ENCODE measurements around the gene SEZ6. TPM values are rescaled to one million over a fixed set of nuclear protein-coding genes. Genes with fewer than 3 reads are reported as not detected.

The SEZ6 gene
- total and polyA plus RNA-seq, 4 experiments from 2014 or later: 0.41 to 0.81 TPM; not detected in 2

GRCh38 chr17:29002811-29003210 lies 3.0 kb downstream of the SEZ6 start:
- Histone ChIP-seq H3K27me3 (ENCODE audit: insufficient read depth, low read length) (peaks cover 31% of the 10 kb centered on the region), H3K4me1 (ENCODE audit: insufficient read depth, low read length) (peaks cover 4% of the 10 kb centered on the region), H3K36me3 (ENCODE audit: insufficient read depth, low read length) (no peaks in the 10 kb centered on the region), H3K4me3 (ENCODE audit: low read length in 2 of 2) (no peak overlapping the region), H3K9me3 (ENCODE audit: control insufficient read depth in 1 of 2, low read length in 2 of 2) (no peaks in the 10 kb centered on the region), H3K27ac (ENCODE audit: low read depth, low read length) (no peak overlapping the region)
- ChIA-PET CTCF (ENCODE audit: partially characterized antibody) (no interaction called here), POLR2A (ENCODE audit: partially characterized antibody) (no interaction called here)
- Mint-ChIP-seq H3K4me3 (no peak overlapping the region), H3K9me3 (peaks cover 0 to 3% (median 0%) of the 10 kb centered on the region in 8 donors), H3K4me1 (peaks cover 0 to 1% (median 0%) of the 10 kb centered on the region in 4 donors), H3K27me3 (peaks cover 38 to 41% of the 10 kb centered on the region in 2 donors), H3K27ac (no peak overlapping the region), H3K36me3 (peaks cover 0 to 4% of the 10 kb centered on the region in 2 donors)
- no peak for DNase-seq
- intact Hi-C loops (cut with micrococcal nuclease): no loop called here

- no peak overlapping the region for H3K4me3 Mint-ChIP-seq
- H3K4me1 Mint-ChIP-seq: no peaks in the 10 kb centered on the region
- Histone ChIP-seq H3K27ac (ENCODE audit: low read depth, low read length) (no peak overlapping the region), H3K9me3 (ENCODE audit: control insufficient read depth in 1 of 2, low read length in 2 of 2) (no peaks in the 10 kb centered on the region), H3K36me3 (ENCODE audit: insufficient read depth, low read length) (no peaks in the 10 kb centered on the region), H3K4me1 (ENCODE audit: insufficient read depth, low read length) (peaks cover under 1% of the 10 kb centered on the region), H3K27me3 (ENCODE audit: insufficient read depth, low read length) (peaks cover 14% of the 10 kb centered on the region), H3K4me3 (ENCODE audit: low read length in 2 of 2) (no peak overlapping the region)
- H3K36me3 Mint-ChIP-seq: no peaks in the 10 kb centered on the region
- no peak for DNase-seq
- POLR2A ChIA-PET (ENCODE audit: partially characterized antibody): no interaction called here
- no peaks in the 10 kb centered on the region for H3K9me3 Mint-ChIP-seq
- no peak overlapping the region for H3K27ac Mint-ChIP-seq
- intact Hi-C loops (cut with micrococcal nuclease): no loop called here
- peaks cover 24 to 35% of the 10 kb centered on the region in 2 donors for H3K27me3 Mint-ChIP-seq
- CTCF ChIA-PET (ENCODE audit: partially characterized antibody): no interaction called here
Measured at GRCh38 chr17:29000973-29001372, 4.9 kb downstream of the SEZ6 start.

GRCh38 chr17:28999206-28999605 lies 6.6 kb downstream of the SEZ6 start:
- Histone ChIP-seq H3K27ac (ENCODE audit: low read depth, low read length) (no peak overlapping the region), H3K27me3 (ENCODE audit: insufficient read depth, low read length) (peaks cover 9% of the 10 kb centered on the region), H3K9me3 (ENCODE audit: control insufficient read depth in 1 of 2, low read length in 2 of 2) (no peaks in the 10 kb centered on the region), H3K4me3 (ENCODE audit: low read length in 2 of 2) (no peak overlapping the region), H3K4me1 (ENCODE audit: insufficient read depth, low read length) (no peaks in the 10 kb centered on the region), H3K36me3 (ENCODE audit: insufficient read depth, low read length) (no peaks in the 10 kb centered on the region)
- H3K27ac Mint-ChIP-seq: no peak overlapping the region
- peaks cover 19 to 35% of the 10 kb centered on the region in 2 donors for H3K27me3 Mint-ChIP-seq
- intact Hi-C loops (cut with micrococcal nuclease): no loop called here
- no peaks in the 10 kb centered on the region for H3K36me3 Mint-ChIP-seq
- no peaks in the 10 kb centered on the region for H3K9me3 Mint-ChIP-seq
- H3K4me1 Mint-ChIP-seq: no peaks in the 10 kb centered on the region
- DNase-seq: no peak
- CTCF ChIA-PET (ENCODE audit: partially characterized antibody): interaction anchor here (1.0 kb wide), 1 partner anchor 15 kb away, joined by 3 read pairs; no protein-coding TSS in a partner anchor
- H3K4me3 Mint-ChIP-seq: no peak overlapping the region
- POLR2A ChIA-PET (ENCODE audit: partially characterized antibody): no interaction called here

- intact Hi-C loops (cut with micrococcal nuclease): no loop called here
- Histone ChIP-seq H3K36me3 (ENCODE audit: insufficient read depth, low read length) (no peaks in the 10 kb centered on the region), H3K27ac (ENCODE audit: low read depth, low read length) (no peak overlapping the region), H3K4me3 (ENCODE audit: low read length in 2 of 2) (no peak overlapping the region), H3K4me1 (ENCODE audit: insufficient read depth, low read length) (no peaks in the 10 kb centered on the region), H3K27me3 (ENCODE audit: insufficient read depth, low read length) (peaks cover 3% of the 10 kb centered on the region), H3K9me3 (ENCODE audit: control insufficient read depth in 1 of 2, low read length in 2 of 2) (no peaks in the 10 kb centered on the region)
- H3K4me3 Mint-ChIP-seq: no peak overlapping the region
- no peaks in the 10 kb centered on the region for H3K4me1 Mint-ChIP-seq
- no peak for DNase-seq
- CTCF ChIA-PET (ENCODE audit: partially characterized antibody): no interaction called here
- no peak overlapping the region for H3K27ac Mint-ChIP-seq
- no peaks in the 10 kb centered on the region for H3K9me3 Mint-ChIP-seq
- peaks cover 12 to 31% of the 10 kb centered on the region in 2 donors for H3K27me3 Mint-ChIP-seq
- POLR2A ChIA-PET (ENCODE audit: partially characterized antibody): no interaction called here
- no peaks in the 10 kb centered on the region for H3K36me3 Mint-ChIP-seq
Measured at GRCh38 chr17:28997806-28998205, 8.0 kb downstream of the SEZ6 start.

GRCh38 chr17:28996554-28997096 lies 9.2 kb downstream of the SEZ6 start:
- no peak for DNase-seq
- peaks cover 10 to 29% of the 10 kb centered on the region in 2 donors for H3K27me3 Mint-ChIP-seq
- ChIA-PET CTCF (ENCODE audit: partially characterized antibody) (interaction anchor here (0.8 to 1.7 kb wide), 2 partner anchors 120 to 122 kb away, joined by 3 to 4 read pairs; no protein-coding TSS in a partner anchor), POLR2A (ENCODE audit: partially characterized antibody) (no interaction called here)
- intact Hi-C loops (cut with micrococcal nuclease): no loop called here
- Histone ChIP-seq H3K9me3 (ENCODE audit: control insufficient read depth in 1 of 2, low read length in 2 of 2) (no peaks in the 10 kb centered on the region), H3K4me1 (ENCODE audit: insufficient read depth, low read length) (no peaks in the 10 kb centered on the region), H3K27me3 (ENCODE audit: insufficient read depth, low read length) (peaks cover 3% of the 10 kb centered on the region), H3K27ac (ENCODE audit: low read depth, low read length) (no peak overlapping the region), H3K36me3 (ENCODE audit: insufficient read depth, low read length) (no peaks in the 10 kb centered on the region), H3K4me3 (ENCODE audit: low read length in 2 of 2) (no peak overlapping the region)
- peak overlapping the region in 1 of 7 donors; percentile 62 for H3K27ac Mint-ChIP-seq
- no peak overlapping the region for H3K4me3 Mint-ChIP-seq
- H3K36me3 Mint-ChIP-seq: no peaks in the 10 kb centered on the region
- H3K4me1 Mint-ChIP-seq: no peaks in the 10 kb centered on the region
- H3K9me3 Mint-ChIP-seq: no peaks in the 10 kb centered on the region

GRCh38 chr17:28993645-28994426 lies 12.0 kb downstream of the SEZ6 start:
- H3K4me3 ChIP-seq (ENCODE audit: low read length in 2 of 2): no peak overlapping the region
- Mint-ChIP-seq H3K27me3 (peaks cover 8 to 24% of the 10 kb centered on the region in 2 donors), H3K4me3 (no peak overlapping the region), H3K27ac (no peak overlapping the region), H3K9me3 (no peaks in the 10 kb centered on the region), H3K4me1 (no peaks in the 10 kb centered on the region), H3K36me3 (no peaks in the 10 kb centered on the region)
- intact Hi-C loops (cut with micrococcal nuclease): no loop called here
- no peaks in the 10 kb centered on the region for H3K4me1 ChIP-seq (ENCODE audit: insufficient read depth, low read length)
- H3K27ac ChIP-seq (ENCODE audit: low read depth, low read length): no peak overlapping the region
- ChIA-PET CTCF (ENCODE audit: partially characterized antibody) (interaction anchor here (0.7 kb wide), 1 partner anchor 123 kb away, joined by 3 read pairs; no protein-coding TSS in a partner anchor), POLR2A (ENCODE audit: partially characterized antibody) (no interaction called here)
- H3K36me3 ChIP-seq (ENCODE audit: insufficient read depth, low read length): no peaks in the 10 kb centered on the region
- no peaks in the 10 kb centered on the region for H3K9me3 ChIP-seq (ENCODE audit: control insufficient read depth in 1 of 2, low read length in 2 of 2)
- no peaks in the 10 kb centered on the region for H3K27me3 ChIP-seq (ENCODE audit: insufficient read depth, low read length)
- DNase-seq: no peak

- no peaks in the 10 kb centered on the region for H3K36me3 Mint-ChIP-seq
- H3K4me1 Mint-ChIP-seq: no peaks in the 10 kb centered on the region
- H3K27me3 Mint-ChIP-seq: peaks cover 5 to 21% of the 10 kb centered on the region in 2 donors
- H3K4me3 Mint-ChIP-seq: no peak overlapping the region
- intact Hi-C loops (cut with micrococcal nuclease): no loop called here
- POLR2A ChIA-PET (ENCODE audit: partially characterized antibody): no interaction called here
- Histone ChIP-seq H3K4me1 (ENCODE audit: insufficient read depth, low read length) (no peaks in the 10 kb centered on the region), H3K9me3 (ENCODE audit: control insufficient read depth in 1 of 2, low read length in 2 of 2) (no peaks in the 10 kb centered on the region), H3K4me3 (ENCODE audit: low read length in 2 of 2) (no peak overlapping the region), H3K36me3 (ENCODE audit: insufficient read depth, low read length) (no peaks in the 10 kb centered on the region), H3K27ac (ENCODE audit: low read depth, low read length) (no peak overlapping the region), H3K27me3 (ENCODE audit: insufficient read depth, low read length) (no peaks in the 10 kb centered on the region)
- no peak for DNase-seq
- no peaks in the 10 kb centered on the region for H3K9me3 Mint-ChIP-seq
- H3K27ac Mint-ChIP-seq: peak overlapping the region in 2 of 7 donors; percentile 41 to 63
- CTCF ChIA-PET (ENCODE audit: partially characterized antibody): interaction anchor here (0.7 kb wide), 1 partner anchor 124 kb away, joined by 3 read pairs; no protein-coding TSS in a partner anchor
Measured at GRCh38 chr17:28992625-28993600, 12.9 kb downstream of the SEZ6 start.

Measured in CD4-positive, alpha-beta memory T cell (primary cell).